DLD1 (cell line): ENCODE results near the gene EPHB3.

Source experiments
- in situ Hi-C: cut with HindIII; loops from 2 replicates; pipeline ENCODE4 v1.10.0; 2017; ENCODE audit warnings: low sequenced_read_pairs

The EPHB3 gene

DNA sequence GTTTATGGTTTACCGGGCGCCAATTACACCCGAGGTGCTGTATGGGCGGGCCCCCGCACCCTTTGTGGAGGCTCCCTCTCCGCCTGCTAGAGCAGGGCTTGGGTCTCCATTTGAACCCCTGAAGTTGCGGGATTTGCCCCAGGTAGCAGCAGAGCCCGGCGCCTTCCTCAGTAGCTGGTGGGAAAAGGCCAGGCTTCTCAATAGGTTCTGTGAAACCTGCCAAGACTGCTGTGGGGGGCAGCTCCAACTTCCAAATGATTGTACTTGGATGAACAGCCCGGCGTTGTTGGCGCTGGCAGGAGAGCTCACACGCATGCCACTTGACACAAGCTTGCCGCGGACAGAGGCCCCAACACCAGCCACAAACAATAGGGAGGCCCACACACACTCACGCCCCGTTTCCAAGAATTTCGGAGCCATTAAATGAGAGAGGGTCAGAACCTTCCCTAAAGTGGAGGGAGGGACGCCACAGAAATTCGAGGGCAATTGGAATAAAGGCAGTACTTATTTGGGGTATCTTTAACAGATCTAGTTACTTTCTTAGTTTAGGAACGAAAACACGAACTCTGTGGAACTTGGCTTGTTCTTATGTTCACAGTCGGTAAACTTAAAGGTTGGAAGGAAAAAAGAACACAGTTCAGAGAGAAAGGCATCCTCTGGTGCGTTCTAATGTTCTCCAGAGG is 1.4 kb downstream of the EPHB3 start:
- in situ Hi-C loops: no loop called here

DNA sequence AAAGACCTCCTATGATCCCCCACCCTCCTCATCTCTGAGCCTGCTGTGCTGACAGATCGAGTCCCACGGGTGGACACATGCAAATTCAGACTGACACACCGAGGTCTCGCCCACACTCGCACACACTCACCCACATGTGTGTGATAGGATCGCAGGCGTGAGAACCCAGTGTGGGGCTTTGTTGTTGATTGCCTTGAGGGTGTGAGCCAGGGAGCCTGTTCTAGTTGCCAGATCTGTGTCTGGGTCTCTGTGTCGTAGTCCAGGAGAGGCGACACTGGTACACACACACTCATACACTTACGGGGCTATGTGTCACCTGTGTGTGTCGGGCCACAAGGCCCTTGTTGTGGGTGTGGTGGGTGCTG is 2.0 kb downstream of the EPHB3 start:
- in situ Hi-C loops: no loop called here

DNA sequence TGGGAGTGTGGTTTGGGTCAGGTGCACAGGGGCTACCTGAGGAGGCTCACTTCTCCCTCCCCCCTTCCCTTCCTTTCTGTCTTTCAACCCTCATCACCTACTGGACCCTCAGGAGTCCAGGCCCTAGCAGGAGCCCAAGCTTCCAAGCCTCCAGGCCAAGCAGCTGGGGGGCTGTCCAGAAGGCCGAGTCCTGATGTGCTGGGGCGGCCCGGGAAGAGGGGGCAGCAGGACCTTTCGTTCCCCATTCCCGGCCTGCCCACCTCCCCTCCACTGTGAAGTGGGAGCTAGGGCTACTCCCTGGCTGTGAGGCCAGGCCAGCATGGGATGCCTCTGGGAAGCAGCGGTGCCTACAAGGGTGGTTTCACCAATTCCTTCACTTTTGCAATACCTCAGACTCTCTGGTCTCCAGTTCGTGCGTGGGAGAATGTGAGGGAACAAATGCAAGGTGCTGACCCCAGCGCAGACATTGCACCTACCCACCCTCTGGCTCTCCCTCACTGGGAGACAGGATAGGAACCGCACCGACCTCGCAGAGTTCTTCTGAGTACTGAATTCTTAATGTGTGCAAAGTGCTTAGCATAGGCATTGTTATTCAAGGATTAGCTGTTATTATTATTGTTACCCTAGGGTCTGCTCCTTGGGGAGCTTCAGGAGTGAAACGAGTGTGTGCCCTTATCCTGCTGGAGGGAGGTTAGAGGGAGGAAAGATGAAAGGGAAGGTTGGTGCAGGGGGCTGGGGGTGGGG is 2.5 kb downstream of the EPHB3 start:
- in situ Hi-C loops: no loop called here

DNA sequence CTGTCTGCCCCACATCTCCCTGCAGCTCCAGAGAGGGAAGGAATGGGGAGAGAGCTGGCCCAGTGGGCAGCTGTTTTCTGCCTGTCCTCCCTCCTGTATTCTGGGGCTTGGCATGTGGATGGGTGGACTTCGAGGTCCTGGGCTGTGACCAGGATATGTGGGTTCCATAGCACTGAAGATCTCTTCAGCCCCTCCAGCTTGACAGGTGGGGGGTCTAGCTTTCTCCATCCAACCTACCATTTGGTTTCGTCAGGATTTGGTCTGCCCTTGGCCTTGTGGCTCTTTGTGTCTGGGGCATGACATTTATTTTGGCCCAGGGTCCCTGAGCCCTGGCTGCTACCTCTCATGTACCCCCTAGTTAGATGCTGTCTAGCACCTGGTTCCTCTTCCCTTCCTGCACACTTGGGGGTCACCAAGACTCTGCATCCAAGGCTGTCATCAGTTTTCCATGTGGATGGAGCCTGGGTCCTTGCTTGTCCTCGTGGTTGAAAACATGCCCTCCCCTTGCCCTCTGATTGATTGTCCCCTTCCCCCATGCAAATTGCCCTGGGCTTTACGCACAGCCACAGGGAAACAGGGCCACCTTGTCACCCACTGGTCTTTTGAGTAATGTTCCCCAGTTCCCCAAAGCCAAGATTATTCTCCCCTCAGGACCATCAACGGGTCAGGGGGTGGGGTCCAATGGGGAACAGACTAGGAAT is 3.2 kb downstream of the EPHB3 start:
- in situ Hi-C loops: no loop called here

DNA sequence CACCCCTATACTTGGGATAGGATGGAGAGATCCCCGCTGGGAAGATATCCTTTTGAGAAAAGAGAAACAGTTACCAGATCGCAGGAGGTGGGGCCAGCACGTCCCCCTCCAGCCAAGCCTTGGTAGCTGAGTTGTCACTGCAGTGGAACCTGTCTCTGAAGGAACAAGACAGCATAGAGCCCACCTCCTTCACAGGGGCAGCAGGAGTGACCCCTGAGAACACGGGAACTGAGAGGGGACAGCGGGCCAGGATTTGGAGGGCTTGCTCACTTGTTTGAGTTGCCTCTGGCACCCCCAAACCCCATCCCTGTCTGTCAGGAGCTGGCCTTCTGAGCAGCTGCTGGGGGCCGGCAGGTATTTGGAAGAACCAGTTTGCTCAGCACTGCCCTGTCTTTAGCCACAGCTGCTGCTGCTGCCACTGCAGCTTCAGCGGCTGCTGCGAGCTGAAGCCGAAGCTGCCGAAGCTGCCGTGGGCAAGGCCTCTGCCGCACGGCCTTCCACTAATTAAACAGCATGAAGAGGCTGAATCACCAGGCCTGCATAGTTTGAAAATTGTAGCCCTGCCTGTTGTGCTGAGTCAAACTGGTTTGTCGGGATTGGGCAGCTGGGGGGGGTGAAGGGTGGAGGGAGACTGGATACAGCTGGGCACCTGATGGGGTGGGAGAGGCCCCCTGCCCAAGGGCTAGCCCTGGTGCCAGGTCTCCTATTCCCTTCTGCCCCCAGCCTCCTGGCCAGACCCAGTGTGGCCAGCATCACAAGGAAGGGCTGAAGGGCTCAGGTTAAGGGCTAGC is 4.0 kb downstream of the EPHB3 start:
- in situ Hi-C loops: no loop called here

DNA sequence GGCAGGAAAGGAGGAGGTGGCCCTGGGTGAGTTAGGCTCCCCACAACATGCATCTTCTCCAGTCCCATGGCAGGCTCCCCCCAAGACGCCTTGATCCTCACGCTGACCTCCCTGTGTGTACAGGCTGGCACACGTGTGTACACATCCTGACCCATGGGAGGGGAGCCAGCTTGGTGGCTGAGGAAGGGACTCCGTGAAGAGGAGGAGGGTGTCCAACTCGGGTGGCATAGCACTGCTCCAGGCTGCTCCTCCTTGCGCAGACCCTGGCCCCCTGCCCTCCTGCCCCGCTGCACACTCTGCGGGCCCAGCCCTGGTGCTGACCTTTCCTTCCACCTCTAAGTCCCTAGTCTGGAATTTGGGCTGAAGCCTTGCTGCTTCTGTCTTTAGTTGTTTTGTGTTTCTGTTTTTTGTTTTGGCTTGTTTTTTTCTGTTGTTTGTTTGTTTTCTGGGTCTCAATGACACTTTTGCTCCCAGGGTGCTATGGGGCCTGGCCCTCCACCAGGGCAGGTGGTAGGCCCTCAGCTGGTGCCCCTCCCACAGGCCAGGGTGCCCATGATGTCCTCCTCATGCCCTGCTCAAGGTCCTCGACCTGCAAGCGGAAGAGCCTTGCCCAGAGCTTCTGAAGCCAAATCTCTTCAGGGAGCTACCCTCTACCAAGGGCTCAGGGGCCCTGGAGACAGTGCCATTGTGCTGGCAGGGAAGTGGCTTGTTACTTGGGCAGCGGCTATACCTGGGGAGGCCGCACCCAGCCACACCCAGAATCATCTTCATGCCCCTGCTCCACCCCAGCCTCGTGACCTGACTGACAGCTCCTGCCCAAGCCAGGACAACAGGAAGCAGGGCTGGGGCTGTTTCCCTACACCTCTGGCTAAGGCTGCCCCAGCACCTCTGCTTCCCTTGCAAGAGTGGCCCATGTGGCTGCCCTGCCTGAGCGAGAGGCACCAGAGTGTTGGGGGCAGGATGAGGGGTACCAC is 5.1 kb downstream of the EPHB3 start:
- in situ Hi-C loops: no loop called here

DNA sequence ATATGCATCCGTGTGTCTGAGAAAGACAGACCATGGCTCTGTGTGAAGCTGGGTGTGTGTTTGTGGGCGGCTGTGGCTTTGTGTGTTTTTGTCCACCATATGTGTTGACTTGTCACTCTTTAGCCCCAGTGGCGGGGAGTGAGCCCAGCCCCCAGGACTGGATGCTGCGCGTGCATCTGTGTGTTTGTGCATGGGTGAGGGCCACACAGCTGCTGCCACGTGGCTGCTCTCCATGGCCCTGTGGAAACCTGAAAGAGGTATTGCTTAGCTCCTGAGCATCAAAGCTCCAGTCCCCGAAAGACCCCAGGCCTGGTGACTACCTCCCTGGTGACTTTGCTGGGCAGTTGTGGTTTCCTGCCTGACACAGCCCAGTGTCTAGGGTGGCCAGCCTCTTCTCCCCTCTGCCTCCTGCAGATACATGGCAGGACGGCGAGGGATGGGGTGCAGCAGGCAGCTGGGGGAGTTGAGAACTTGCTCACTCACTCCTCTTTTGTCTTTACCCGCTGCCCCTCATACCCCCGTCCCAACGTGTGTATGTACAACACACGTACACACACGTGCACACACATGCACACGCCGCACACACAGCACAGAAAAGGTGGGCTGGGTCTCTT is 6.5 kb downstream of the EPHB3 start:
- in situ Hi-C loops: no loop called here

DNA sequence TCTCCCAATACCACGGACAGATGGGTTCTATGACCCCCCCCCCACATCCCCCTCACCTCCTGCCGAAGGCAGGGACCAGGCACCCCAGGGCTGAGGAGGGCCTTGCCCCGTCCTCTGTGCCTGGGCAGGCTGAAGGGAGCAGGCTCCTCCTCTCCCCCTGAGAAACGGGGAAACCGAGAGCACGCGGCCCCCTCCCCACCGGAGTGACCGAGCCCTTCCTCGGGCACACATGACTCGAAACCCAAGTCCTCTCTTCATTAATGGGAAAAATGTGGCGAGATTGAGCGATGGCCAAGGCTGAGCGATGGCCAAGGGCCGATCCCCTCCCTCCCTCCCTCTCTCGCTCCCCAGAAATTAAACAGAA is 7.0 kb downstream of the EPHB3 start:
- in situ Hi-C loops: no loop called here

DNA sequence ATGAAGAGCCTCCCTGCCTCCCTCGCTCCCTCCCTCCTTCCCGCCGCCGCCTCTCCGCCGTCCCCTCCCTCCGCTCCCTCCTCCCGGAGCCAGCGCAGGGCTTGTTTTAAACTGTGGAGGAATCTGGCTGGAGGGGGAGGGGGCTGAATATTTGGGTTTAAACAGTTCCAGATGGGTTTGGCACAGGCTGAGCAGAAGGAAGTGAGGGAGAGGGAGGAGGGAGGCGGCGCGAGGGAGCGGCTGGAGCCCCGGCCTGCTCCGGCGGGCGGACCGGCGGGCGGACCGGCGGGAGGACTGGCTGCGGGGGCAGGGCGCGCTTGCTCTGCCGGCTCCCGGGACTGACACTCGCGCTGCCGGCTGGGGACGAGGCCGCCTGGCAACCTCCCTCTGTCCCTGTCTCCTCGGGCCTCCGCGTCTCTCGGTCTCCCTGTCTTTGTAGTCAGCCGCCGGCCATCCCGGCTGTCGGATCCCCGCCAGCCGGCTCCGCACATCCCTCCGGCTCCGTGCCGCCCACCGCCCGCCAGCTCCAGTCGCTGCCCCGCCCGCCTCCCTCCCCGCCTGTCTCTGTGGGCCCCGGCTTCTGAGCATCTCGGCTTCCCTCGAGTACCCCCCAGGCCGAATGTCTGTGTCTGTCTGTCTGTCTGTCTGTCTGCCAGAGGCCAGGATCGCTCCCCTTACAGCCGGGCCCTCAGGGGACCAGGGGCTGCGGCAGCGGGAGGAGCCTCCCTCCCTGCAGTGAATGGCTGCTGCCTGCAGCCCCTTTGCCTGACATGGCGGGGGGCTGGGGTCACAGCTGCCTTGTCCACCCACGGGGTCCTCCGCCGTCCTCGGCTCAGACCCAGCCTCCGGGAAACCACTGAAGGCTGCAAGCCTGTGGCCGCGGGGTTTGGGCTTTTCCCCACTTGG is 7.6 kb downstream of the EPHB3 start:
- in situ Hi-C loops: no loop called here

DNA sequence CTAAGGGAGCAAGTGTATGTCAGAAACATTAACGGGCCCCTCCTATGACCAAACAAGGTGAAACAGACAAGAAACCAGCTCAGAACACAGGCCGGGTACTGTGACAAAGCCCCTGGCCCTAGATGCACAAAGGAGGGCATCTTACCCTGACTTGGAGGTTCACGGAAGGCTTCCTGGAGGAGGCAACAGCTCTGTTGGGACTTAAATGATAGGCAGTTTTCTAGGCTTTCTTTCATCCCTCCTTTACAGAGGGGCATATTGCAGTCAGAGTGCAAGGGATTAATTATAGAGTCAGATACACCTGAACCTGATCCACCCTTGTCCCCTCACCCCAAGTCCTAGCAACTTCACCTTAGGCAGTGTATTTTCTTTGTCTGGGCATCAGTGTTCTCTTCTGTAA is 8.4 kb downstream of the EPHB3 start:
- in situ Hi-C loops: no loop called here

DNA sequence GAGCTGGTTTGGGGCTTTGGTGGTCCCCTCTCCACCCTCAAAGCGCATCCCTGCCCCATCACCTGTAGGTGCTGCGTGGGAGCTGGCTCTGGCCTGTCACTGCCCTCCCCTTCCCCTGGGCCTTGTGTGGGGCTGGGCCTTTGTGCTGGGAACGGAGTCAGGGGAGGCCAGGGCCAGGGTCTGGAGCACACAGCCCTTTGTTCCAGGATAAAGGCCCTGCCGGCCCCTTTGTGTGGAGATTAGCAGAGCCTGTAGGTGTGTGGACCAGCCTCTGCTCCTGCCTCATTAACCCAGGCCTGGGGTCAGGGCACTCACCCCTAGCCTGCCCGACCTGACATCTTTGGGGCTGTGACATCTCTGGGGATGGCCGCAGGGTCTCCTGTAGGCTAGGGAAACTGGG is 8.9 kb downstream of the EPHB3 start:
- in situ Hi-C loops: no loop called here

DNA sequence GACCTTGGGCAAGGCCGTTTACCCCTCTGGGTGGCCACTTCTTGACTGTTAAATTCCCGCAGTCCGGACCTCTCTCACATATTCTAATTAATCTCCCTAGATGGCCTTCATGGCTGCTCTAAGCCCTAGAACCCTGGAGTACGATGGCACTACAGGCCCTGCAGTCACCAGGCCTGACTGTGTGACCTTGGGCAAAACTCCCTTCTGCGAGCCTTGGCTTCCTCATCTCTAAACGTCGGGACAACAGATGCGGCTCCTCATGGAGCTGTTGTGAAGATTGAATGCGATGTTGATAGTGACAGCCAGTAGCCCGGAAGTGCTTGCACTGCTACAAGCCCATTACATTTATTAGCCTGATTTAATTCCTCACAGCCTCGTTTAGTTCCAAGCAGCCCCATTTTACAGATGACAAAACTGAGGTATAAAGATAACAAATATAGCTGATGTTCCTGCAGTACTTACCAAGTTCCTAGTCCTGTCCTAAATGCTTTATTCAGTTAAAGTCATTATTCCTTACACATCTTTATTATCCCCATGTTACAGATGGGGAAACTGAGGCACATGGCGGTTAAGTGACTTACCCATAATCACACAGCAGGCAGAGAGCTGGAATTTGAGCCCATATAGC is 10.3 kb downstream of the EPHB3 start:
- in situ Hi-C loops: no loop called here

DNA sequence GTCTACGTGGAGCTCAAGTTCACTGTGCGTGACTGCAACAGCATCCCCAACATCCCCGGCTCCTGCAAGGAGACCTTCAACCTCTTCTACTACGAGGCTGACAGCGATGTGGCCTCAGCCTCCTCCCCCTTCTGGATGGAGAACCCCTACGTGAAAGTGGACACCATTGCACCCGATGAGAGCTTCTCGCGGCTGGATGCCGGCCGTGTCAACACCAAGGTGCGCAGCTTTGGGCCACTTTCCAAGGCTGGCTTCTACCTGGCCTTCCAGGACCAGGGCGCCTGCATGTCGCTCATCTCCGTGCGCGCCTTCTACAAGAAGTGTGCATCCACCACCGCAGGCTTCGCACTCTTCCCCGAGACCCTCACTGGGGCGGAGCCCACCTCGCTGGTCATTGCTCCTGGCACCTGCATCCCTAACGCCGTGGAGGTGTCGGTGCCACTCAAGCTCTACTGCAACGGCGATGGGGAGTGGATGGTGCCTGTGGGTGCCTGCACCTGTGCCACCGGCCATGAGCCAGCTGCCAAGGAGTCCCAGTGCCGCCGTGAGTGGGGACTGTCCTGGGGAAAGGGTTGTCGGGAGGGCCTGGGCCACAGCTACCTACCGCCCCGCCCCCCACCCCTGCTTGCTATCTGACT is 11.2 kb downstream of the EPHB3 start:
- in situ Hi-C loops: no loop called here

DNA sequence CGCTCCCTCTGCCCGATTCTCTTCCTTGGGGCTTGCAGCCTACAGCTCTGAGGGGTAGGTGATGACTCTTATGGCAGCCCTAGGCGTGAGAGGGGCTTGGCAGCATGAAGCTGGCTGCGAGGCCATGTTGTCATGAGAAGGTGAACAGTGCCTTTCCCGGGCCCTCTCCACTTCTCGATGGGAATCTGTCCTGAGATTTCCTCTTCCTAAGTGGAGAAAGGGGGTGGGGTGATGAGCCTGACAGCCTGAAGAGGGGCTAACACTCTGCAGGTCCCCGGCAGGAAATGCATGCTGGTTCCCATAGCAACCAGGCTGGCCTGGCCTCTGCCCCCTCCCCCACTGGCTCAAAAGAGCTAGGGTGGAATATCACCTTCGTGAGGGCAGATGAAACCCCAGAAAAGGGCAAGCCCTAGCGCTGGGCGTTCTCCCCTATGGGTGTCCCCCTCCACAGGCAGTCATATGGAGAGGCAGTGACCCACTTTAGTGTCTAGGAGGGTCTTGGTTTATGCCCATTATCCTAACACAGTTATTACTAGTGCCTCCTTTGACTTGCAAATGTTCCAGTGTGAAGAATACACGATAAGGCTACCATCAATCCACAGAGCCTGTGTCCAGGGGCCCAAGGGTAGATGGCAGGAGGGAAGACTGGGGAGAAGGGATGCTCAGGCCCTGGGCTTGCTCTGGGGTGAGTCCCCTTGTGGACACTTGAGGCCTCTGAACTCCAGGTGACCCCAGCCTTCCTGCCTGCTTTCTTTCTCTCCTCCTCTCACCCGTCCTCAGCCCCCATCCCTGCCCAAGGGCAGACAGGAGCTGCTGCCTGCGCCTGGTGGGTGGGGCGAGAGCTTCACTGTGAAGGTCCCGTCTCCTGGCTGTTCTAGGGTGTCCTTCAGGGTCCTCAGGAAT is 13.2 kb downstream of the EPHB3 start:
- in situ Hi-C loops: no loop called here

DNA sequence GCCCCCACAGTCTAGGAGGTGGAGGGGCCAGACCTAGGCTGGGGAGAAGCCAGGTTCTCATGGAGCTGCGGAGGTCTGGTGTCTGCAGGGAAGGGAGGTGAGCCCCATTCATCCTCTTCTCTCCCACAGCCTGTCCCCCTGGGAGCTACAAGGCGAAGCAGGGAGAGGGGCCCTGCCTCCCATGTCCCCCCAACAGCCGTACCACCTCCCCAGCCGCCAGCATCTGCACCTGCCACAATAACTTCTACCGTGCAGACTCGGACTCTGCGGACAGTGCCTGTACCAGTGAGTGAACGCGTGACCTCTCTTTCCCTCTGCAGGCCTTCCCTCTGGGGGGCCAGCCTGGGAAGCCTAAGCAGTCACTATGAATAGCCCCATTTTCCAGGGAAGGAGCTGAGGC is 14.1 kb downstream of the EPHB3 start:
- in situ Hi-C loops: no loop called here

DNA sequence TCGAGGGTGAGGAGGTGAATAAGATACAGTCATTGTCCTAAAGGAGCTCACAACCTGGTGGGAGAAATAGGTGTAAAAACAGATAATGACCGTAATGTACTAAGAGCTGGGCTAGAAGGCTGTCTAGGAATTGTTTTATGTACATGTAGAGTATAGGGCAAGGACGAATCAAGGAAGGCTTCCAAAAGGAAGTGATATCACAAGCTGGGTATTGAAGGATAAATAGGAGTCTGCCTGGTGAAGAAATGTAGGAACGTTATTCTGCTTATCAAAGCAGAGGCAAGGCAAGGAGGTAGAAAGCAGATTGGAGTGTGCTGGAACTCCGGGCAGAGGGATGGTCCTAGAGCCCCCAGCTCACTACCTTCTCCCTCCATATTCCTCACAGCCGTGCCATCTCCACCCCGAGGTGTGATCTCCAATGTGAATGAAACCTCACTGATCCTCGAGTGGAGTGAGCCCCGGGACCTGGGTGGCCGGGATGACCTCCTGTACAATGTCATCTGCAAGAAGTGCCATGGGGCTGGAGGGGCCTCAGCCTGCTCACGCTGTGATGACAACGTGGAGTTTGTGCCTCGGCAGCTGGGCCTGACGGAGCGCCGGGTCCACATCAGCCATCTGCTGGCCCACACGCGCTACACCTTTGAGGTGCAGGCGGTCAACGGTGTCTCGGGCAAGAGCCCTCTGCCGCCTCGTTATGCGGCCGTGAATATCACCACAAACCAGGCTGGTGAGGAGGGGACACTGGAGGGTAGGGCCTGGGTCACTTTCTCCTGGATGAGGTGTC is 15.1 kb downstream of the EPHB3 start:
- in situ Hi-C loops: no loop called here
